ENCODE results near the gene LMX1A. TPM values are rescaled to one million over a fixed set of nuclear protein-coding genes. Genes with fewer than 3 reads are reported as not detected.
A peak's percentile ranks its signal among the peaks of the same experiment; 100 is the strongest.

The LMX1A gene
- polyA plus RNA-seq, 1 donor (not counting 4 experiments of a cell fraction or from before 2014, with no cell fraction given): not detected

GRCh38 chr1:165312591-165312990, 43.9 kb downstream of the LMX1A start:
- H3K9me3 ChIP-seq (ENCODE audit: control insufficient read depth, low read depth, low read length): no peaks in the 10 kb centered on the region
- no peak overlapping the region for H3K27ac ChIP-seq (ENCODE audit: control insufficient read depth, insufficient read depth, low read length)
- H3K4me2 ChIP-seq (ENCODE audit: control insufficient read depth, extremely low read depth, insufficient read depth, low read depth, low read length): no peak overlapping the region
- FAIRE-seq (no peak), DNase-seq (ENCODE audit: low read depth, low spot score) (no peak)
- peaks cover 29% of the 10 kb centered on the region for H3K27me3 ChIP-seq (ENCODE audit: control insufficient read depth, extremely low read depth, insufficient read depth, low read length)
- TF ChIP-seq EZH2 (IDR thresholded peaks at IDR 0.05; ENCODE audit: low read length): no peak
- TF ChIP-seq CTCF (optimal IDR thresholded peaks at IDR 0.05 in 1 of 3, IDR thresholded peaks at IDR 0.05 in 1 of 3, conservative IDR thresholded peaks at IDR 0.05 in 1 of 3; ENCODE audit: extremely low read depth in 1 of 3, insufficient read depth in 2 of 3, low read length in 3 of 3): no peak
- H3K9ac ChIP-seq (ENCODE audit: control insufficient read depth, extremely low read depth, insufficient read depth, low read length): no peak overlapping the region
- H3K9me1 ChIP-seq (ENCODE audit: control insufficient read depth, extremely low read depth, insufficient read depth, low read length): no peaks in the 10 kb centered on the region
- H3K36me3 ChIP-seq (ENCODE audit: control insufficient read depth in 2 of 2, extremely low read depth in 1 of 2, insufficient read depth in 2 of 2, low read length in 2 of 2): no peaks in the 10 kb centered on the region
- H3K79me2 ChIP-seq (ENCODE audit: control insufficient read depth, insufficient read depth, low read length): no peaks in the 10 kb centered on the region
- dilution Hi-C loops (cut with MboI; ENCODE audit: extremely low pct_ligation_motif_present, low sequenced_read_pairs): no loop called here
- H3K4me1 ChIP-seq (ENCODE audit: control insufficient read depth, extremely low read depth, insufficient read depth, low read length): no peaks in the 10 kb centered on the region
- H3K4me3 ChIP-seq (ENCODE audit: control insufficient read depth in 2 of 3, extremely low read depth in 1 of 3, insufficient read depth in 2 of 3, low read depth in 1 of 3, low read length in 3 of 3): no peak overlapping the region
- H4K20me1 ChIP-seq (ENCODE audit: control insufficient read depth, extremely low read depth, insufficient read depth, low read length): no peaks in the 10 kb centered on the region
- no peak overlapping the region for H2AFZ ChIP-seq (ENCODE audit: control insufficient read depth, low read length)

GRCh38 chr1:165306543-165307434, 49.7 kb downstream of the LMX1A start:
- Histone ChIP-seq H3K79me2 (ENCODE audit: control insufficient read depth, insufficient read depth, low read length) (no peaks in the 10 kb centered on the region), H3K9me3 (ENCODE audit: control insufficient read depth, low read depth, low read length) (no peaks in the 10 kb centered on the region), H3K27ac (ENCODE audit: control insufficient read depth, insufficient read depth, low read length) (no peak overlapping the region), H3K4me3 (ENCODE audit: control insufficient read depth in 2 of 3, extremely low read depth in 1 of 3, insufficient read depth in 2 of 3, low read depth in 1 of 3, low read length in 3 of 3) (no peak overlapping the region), H3K4me2 (ENCODE audit: control insufficient read depth, extremely low read depth, insufficient read depth, low read depth, low read length) (no peak overlapping the region), H2AFZ (ENCODE audit: control insufficient read depth, low read length) (no peak overlapping the region), H3K36me3 (ENCODE audit: control insufficient read depth in 2 of 2, extremely low read depth in 1 of 2, insufficient read depth in 2 of 2, low read length in 2 of 2) (no peaks in the 10 kb centered on the region), H4K20me1 (ENCODE audit: control insufficient read depth, extremely low read depth, insufficient read depth, low read length) (no peaks in the 10 kb centered on the region), H3K27me3 (ENCODE audit: control insufficient read depth, extremely low read depth, insufficient read depth, low read length) (no peaks in the 10 kb centered on the region), H3K4me1 (ENCODE audit: control insufficient read depth, extremely low read depth, insufficient read depth, low read length) (no peaks in the 10 kb centered on the region), H3K9ac (ENCODE audit: control insufficient read depth, extremely low read depth, insufficient read depth, low read length) (no peak overlapping the region), H3K9me1 (ENCODE audit: control insufficient read depth, extremely low read depth, insufficient read depth, low read length) (no peaks in the 10 kb centered on the region)
- DNase-seq (ENCODE audit: low read depth, low spot score): no peak
- TF ChIP-seq EZH2 (IDR thresholded peaks at IDR 0.05; ENCODE audit: low read length): no peak
- peak in 1 of 3 experiments; percentile 7 for TF ChIP-seq CTCF (optimal IDR thresholded peaks at IDR 0.05 in 1 of 3, IDR thresholded peaks at IDR 0.05 in 1 of 3, conservative IDR thresholded peaks at IDR 0.05 in 1 of 3; ENCODE audit: extremely low read depth in 1 of 3, insufficient read depth in 2 of 3, low read length in 3 of 3)
- dilution Hi-C loops (cut with MboI; ENCODE audit: extremely low pct_ligation_motif_present, low sequenced_read_pairs): no loop called here
- no peak for FAIRE-seq

Data from keratinocyte (primary cell).